HepG2 (cell line): Measurements from ENCODE around the gene RBCK1. TPM values are rescaled to one million over a fixed set of nuclear protein-coding genes. Genes with fewer than 3 reads are reported as not detected.

ENCODE experiments used
- CC2D1A ChIP-seq: sonication (generic); formaldehyde crosslinking; IDR thresholded peaks from 2 replicates; pipeline ENCODE4 v1.8.1; 2023; ENCODE audit warnings: mild to moderate bottlenecking, missing genetic modification reagents
- FOSL2 ChIP-seq: sonication (generic); formaldehyde crosslinking; IDR thresholded peaks from 2 replicates; pipeline ENCODE4 v1.4.0; 2020; ENCODE audit warnings: missing genetic modification reagents
- GLMP ChIP-seq: sonication (generic); formaldehyde crosslinking; IDR thresholded peaks from 2 replicates; pipeline ENCODE4 v1.9.0; 2021; ENCODE audit warnings: missing genetic modification reagents, mild to moderate bottlenecking, borderline replicate concordance
- HOXD1 ChIP-seq: sonication (generic); formaldehyde crosslinking; IDR thresholded peaks from 2 replicates; pipeline ENCODE4 v1.5.0; 2020; ENCODE audit warnings: missing genetic modification reagents
- JUND ChIP-seq: sonication (generic); formaldehyde crosslinking; IDR thresholded peaks from 2 replicates; pipeline ENCODE4 v1.8.0; 2022; ENCODE audit warnings: mild to moderate bottlenecking, missing genetic modification reagents
- KAT7 ChIP-seq: IDR thresholded peaks from 2 replicates; pipeline ENCODE4 v1.6.1; 2018; ENCODE audit warnings: borderline replicate concordance, missing compliant biosample characterization
- KMT2B ChIP-seq: IDR thresholded peaks from 2 replicates; pipeline ENCODE4 v1.6.1; 2016; ENCODE audit warnings: missing genetic modification reagents, missing compliant biosample characterization
- MBNL3 ChIP-seq: fragments of 250-450 bp; sonication (Bioruptor Pico); conservative IDR thresholded peaks from 2 replicates; pipeline ENCODE4 v1.8.0; 2022; ENCODE audit warnings: mild to moderate bottlenecking, inconsistent platforms
- TIGD3 ChIP-seq: sonication (generic); formaldehyde crosslinking; IDR thresholded peaks from 2 replicates; pipeline ENCODE4 v1.5.1; 2020; ENCODE audit warnings: mild to moderate bottlenecking, missing genetic modification reagents, borderline replicate concordance
- TRAFD1 ChIP-seq: sonication (generic); formaldehyde crosslinking; IDR thresholded peaks from 2 replicates; pipeline ENCODE4 v1.5.1; 2020; ENCODE audit warnings: missing genetic modification reagents, mild to moderate bottlenecking, borderline replicate concordance
- U2AF2 ChIP-seq: fragments of 200-400 bp; formaldehyde crosslinking; IDR thresholded peaks from 2 replicates; pipeline ENCODE4 v1.6.1; 2017; ENCODE audit warnings: low read depth, mild to moderate bottlenecking, low read length
- ZBTB34 ChIP-seq: sonication (generic); formaldehyde crosslinking; IDR thresholded peaks from 2 replicates; pipeline ENCODE4 v1.8.0; 2022; ENCODE audit warnings: mild to moderate bottlenecking, missing genetic modification reagents
- ZFP90 ChIP-seq: sonication (generic); formaldehyde crosslinking; IDR thresholded peaks from 2 replicates; pipeline ENCODE4 v1.8.0; 2022; ENCODE audit warnings: missing genetic modification reagents, mild to moderate bottlenecking, inconsistent platforms, borderline replicate concordance
- ZMYM3 ChIP-seq: sonication (generic); formaldehyde crosslinking; IDR thresholded peaks from 2 replicates; pipeline ENCODE4 v1.5.1; 2020; ENCODE audit warnings: mild to moderate bottlenecking, missing genetic modification reagents
- ZNF513 ChIP-seq: sonication (generic); formaldehyde crosslinking; conservative IDR thresholded peaks from 2 replicates; pipeline ENCODE4 v1.5.0; 2020; ENCODE audit warnings: missing genetic modification reagents
- ZNF605 ChIP-seq: sonication (generic); formaldehyde crosslinking; IDR thresholded peaks from 2 replicates; pipeline ENCODE4 v1.8.0; 2022; ENCODE audit warnings: mild to moderate bottlenecking, missing genetic modification reagents
- ZNF629 ChIP-seq: sonication (generic); formaldehyde crosslinking; conservative IDR thresholded peaks from 2 replicates; pipeline ENCODE4 v1.5.0; 2020; ENCODE audit warnings: missing genetic modification reagents
- ZNF772 ChIP-seq: sonication (generic); formaldehyde crosslinking; IDR thresholded peaks from 2 replicates; pipeline ENCODE4 v1.5.0; 2020; ENCODE audit warnings: mild to moderate bottlenecking, missing genetic modification reagents
- ZNF879 ChIP-seq: sonication (generic); formaldehyde crosslinking; IDR thresholded peaks from 2 replicates; pipeline ENCODE4 v1.8.1; 2023; ENCODE audit warnings: missing genetic modification reagents
- polyA plus RNA-seq, 8 experiments: library from polyadenylated mRNA; depleted of rRNA in 3 of 8; stranded (reverse) in 7 of 8; unstranded in 1 of 8; fragments of >200 nt; fragmentation: Illumina TruSeq in 4 of 8; extraction: Trizol in 4 of 8; gene quantifications; 2 replicates each; pipeline versions ENCODE4 v1.2.1 to v1.2.3, GENCODE V29; 2011 to 2016; ENCODE audit warnings: low read depth in 4 of 8, missing spikeins in 1 of 8, mixed read lengths in 1 of 8; ENCODE audit not compliant: insufficient read depth in 1 of 8
- total RNA-seq, 5 experiments: library from RNA; depleted of rRNA; stranded (reverse); fragments of >200 nt; fragmentation: Illumina TruSeq; extraction: Trizol; gene quantifications; 2 replicates each; pipeline ENCODE4 v1.2.3, GENCODE V29; 2016; ENCODE audit warnings: low read depth in 1 of 5

RBCK1 gene
- total and polyA plus RNA-seq, 2 of the 13 experiments (the other 11 are each of a cell fraction or from before 2014, with no cell fraction given), result 149 to 215 TPM

- TF ChIP-seq U2AF2 (no peak), HOXD1 (CRISPR knock-in tag) (no peak), CC2D1A (CRISPR knock-in tag) (no peak), KMT2B (CRISPR knock-in tag) (peak; percentile 50; the same call in 1 of the 2 replicates), GLMP (CRISPR knock-in tag) (no peak), ZNF605 (no peak), ZNF629 (CRISPR knock-in tag) (0 out of 2 replicates have a peak, but pooled peaks have one; percentile 21), ZNF772 (CRISPR knock-in tag) (0 out of 2 replicates have a peak, but pooled peaks have one; percentile 13), ZNF513 (CRISPR knock-in tag) (no peak), MBNL3 (CRISPR knock-in tag) (no peak), ZNF879 (CRISPR knock-in tag) (no peak), ZFP90 (no peak), FOSL2 (CRISPR knock-in tag) (peak; percentile 71), TIGD3 (CRISPR knock-in tag) (no peak), ZBTB34 (CRISPR knock-in tag) (no peak), ZMYM3 (CRISPR knock-in tag) (no peak; the same call in 1 of the 2 replicates), JUND (CRISPR knock-in tag) (no peak), KAT7 (peak; percentile 88), TRAFD1 (CRISPR knock-in tag) (peak; percentile 99)
Measured at GRCh38 chr20:431012-431904, 23.2 kb downstream of the RBCK1 start (continued).
